ENCODE data around the gene NME3.

NME3 gene

DNA sequence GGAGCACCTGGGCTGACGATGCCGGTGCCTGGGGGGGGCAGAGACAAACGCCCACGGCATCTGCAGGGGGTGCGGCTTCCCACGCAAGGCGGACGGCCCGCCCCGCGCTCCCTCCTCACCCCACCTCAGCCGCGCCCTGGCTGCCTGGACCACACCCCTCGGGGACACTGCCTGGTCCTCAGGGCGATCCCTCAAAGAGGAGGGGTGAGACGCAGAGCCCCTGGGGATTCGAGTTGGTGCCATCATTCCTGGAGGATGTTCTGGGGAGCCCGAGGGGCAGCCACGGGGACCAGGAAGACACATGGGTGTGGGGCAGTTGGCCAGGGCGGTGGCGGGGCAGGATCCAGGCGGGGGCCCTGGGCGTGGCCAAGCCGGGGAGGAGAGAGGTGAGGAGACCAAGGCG lies 18.3 kb upstream of the NME3 start:
- no peak for DNase-seq (ENCODE audit: extremely low read depth, low read depth)
- TF ChIP-seq, protein P1, sequence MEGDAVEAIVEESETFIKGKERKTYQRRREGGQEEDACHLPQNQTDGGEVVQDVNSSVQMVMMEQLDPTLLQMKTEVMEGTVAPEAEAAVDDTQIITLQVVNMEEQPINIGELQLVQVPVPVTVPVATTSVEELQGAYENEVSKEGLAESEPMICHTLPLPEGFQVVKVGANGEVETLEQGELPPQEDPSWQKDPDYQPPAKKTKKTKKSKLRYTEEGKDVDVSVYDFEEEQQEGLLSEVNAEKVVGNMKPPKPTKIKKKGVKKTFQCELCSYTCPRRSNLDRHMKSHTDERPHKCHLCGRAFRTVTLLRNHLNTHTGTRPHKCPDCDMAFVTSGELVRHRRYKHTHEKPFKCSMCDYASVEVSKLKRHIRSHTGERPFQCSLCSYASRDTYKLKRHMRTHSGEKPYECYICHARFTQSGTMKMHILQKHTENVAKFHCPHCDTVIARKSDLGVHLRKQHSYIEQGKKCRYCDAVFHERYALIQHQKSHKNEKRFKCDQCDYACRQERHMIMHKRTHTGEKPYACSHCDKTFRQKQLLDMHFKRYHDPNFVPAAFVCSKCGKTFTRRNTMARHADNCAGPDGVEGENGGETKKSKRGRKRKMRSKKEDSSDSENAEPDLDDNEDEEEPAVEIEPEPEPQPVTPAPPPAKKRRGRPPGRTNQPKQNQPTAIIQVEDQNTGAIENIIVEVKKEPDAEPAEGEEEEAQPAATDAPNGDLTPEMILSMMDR (IDR thresholded peaks at IDR 0.05; ENCODE audit: low read depth, low read length), result no peak

DNA sequence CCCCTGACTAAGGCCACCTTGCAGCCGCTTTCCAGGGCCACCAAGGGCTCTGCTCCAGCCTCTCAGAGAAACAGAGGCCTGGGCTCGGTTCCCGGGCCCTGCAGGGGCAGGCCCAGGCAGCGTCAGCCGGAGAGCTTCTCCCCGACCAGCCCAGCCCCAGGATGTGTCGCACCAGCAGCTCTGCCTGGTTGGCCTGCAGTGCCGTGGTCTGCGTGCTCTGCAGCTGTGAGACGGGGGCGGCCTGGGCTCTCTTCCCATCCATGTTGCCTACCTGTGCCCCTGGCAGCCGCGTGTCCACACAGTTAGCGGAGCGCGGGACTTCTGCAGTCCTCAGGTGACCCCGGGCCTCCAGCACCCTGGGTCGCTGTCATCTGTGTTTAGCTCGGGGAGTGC lies 17.4 kb upstream of the NME3 start:
- no peak for DNase-seq (ENCODE audit: extremely low read depth, low read depth)
- TF ChIP-seq, protein P1 (IDR thresholded peaks at IDR 0.05; ENCODE audit: low read depth, low read length), result no peak

DNA sequence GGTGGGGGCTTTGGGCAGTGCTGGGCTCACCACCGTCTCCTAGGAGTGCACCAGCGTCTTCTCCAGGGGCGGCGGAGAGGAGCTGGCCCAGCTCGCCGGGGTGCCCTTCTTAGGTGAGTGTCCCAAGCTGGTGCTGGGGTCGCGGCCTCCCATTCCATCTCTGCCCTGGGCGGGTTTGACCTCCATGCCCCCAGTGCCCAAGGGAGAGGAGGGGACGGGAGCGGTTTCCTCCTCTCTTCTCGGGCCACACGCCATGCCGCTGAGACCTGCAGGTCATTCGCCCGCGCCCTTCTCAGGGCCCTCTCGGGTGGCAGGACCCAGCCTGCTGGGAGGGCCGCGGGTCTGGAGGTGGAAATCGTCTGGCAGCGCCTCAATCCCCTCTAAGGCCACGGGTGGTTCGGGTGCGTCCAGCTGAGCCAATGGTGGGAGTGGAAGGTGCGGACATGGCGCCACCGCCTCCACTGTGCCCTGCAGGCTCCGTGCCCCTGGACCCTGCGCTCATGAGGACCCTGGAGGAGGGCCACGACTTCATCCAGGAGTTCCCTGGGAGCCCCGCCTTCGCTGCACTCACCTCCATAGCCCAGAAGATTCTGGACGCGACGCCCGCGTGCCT lies 16.9 kb upstream of the NME3 start:
- no peak for DNase-seq (ENCODE audit: extremely low read depth, low read depth)
- TF ChIP-seq, protein P1 (IDR thresholded peaks at IDR 0.05; ENCODE audit: low read depth, low read length), result no peak

DNA sequence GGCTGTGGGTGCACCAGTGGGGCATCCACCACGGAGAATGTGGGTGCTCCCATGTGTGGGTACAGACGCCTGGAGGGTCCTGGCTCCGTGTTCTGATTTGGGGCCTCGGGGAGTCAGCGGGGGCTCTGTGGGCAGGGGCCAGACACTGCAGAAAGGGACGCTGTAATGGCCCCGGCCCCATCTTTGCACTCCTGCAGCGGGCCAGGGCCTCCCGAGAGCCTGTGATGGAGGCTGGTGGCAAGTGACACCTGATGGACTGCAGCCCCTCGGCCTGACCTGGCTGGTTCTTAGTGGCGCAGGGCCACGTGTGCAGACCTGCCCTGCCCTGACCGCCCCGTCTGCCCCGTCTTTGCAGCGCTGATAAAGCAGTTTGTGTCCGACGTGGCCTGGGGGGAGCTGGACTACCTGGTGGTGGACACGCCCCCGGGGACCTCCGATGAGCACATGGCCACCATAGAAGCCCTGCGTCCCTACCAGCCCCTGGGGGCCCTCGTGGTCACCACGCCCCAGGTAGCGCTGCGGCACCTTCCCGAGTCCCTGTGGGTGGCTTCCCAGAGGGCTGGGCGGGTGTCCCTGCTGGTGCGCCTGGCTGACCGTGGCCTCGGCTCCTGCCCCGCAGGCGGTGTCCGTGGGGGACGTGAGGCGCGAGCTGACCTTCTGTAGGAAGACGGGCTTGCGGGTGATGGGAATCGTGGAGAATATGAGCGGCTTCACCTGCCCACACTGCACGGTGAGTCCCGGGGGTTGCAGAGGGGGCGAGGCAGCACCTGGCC lies 16.2 kb upstream of the NME3 start:
- no peak for DNase-seq (ENCODE audit: extremely low read depth, low read depth)
- TF ChIP-seq, protein P1 (IDR thresholded peaks at IDR 0.05; ENCODE audit: low read depth, low read length), result no peak

DNA sequence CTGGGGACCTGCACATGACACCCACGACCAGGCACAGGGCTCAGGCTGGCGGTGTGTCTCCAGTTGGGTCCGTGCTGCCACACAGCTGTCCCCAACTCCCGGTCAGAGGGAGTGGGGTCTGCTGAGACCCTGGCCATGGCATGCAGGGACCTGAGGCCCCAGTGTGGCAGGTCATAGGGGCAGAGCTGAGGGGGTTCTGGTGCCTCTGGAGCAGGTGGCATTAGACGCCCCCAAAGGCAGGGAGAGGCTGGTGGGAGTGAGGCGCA lies 15.6 kb upstream of the NME3 start:
- no peak for DNase-seq (ENCODE audit: extremely low read depth, low read depth)
- TF ChIP-seq, protein P1 (IDR thresholded peaks at IDR 0.05; ENCODE audit: low read depth, low read length), result no peak

DNA sequence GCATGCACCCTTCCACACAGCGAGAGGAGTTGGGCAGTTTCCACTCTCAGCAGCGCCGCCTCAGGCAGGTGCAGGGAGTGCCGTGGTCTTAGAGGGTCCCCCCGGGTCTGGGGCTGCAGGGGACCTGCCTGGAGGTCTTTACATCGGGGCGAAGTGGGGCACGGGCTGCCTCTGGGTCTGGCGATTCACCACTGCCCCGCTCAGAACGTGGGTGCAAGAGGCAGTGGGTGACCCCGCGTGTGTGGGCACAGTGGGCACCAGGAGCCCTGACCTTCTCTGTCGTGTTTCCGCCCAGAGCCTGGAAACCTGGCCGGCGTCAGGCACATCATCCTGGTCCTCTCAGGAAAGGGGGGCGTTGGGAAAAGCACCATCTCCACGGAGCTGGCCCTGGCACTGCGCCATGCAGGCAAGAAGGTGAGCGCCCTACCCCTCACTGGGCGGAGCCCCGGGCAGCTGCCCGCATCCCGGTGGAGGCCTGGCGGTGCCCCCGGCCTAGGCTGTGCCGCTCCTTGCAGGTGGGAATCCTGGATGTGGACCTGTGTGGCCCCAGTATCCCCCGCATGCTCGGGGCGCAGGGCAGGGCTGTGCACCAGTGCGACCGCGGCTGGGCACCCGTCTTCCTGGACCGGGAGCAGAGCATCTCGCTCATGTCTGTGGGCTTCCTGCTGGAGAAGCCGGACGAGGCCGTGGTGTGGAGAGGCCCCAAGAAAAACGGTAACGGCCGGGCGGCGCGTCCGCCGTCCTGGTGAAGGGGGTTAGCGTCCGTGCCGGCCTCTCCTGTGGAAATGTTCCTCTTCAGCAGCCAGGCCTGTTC lies 15.1 kb upstream of the NME3 start:
- no peak for DNase-seq (ENCODE audit: extremely low read depth, low read depth)

More for the DNA sequence above, 15.1 kb upstream of the NME3 start:
- TF ChIP-seq, protein P1 (IDR thresholded peaks at IDR 0.05; ENCODE audit: low read depth, low read length), result no peak

Measured in AG09319 (cell line).